HG02588 (cell line): Measurements from ENCODE around the gene B3GNT9.

Experiments
- ATAC-seq: cut with Tn5 transposase; IDR thresholded peaks from one replicate; pipeline ENCODE4 v1.9.1; 2021; ENCODE audit warnings: mild to moderate bottlenecking, moderate library complexity; ENCODE audit not compliant: unreplicated experiment

B3GNT9 gene

GRCh38 chr16:67150833-67151396, at the start of gene B3GNT9:
B3GNT9 (minus strand) TSS chr16:67150998; CDS start chr16:67150485, 513 bp downstream.
- ATAC-seq, result peak; percentile 57

GRCh38 chr16:67200491-67200890, 49.7 kb upstream of the B3GNT9 start:
- ATAC-seq, result no peak

- ATAC-seq, result no peak
Observed at GRCh38 chr16:67199808-67200198, 49.0 kb upstream of the B3GNT9 start.

GRCh38 chr16:67199011-67199807, 48.4 kb upstream of the B3GNT9 start, which contains the start of gene ELMO3:
ELMO3 (plus strand) TSS chr16:67199131; CDS start chr16:67199327, 196 bp downstream.
- no peak for ATAC-seq

- no peak for ATAC-seq
Observed at GRCh38 chr16:67198238-67198734, 47.5 kb upstream of the B3GNT9 start.

- no peak for ATAC-seq
Observed at GRCh38 chr16:67197704-67198103, 46.9 kb upstream of the B3GNT9 start.

GRCh38 chr16:67196881-67197280, 46.1 kb upstream of the B3GNT9 start:
- no peak for ATAC-seq

GRCh38 chr16:67195676-67196075, 44.9 kb upstream of the B3GNT9 start:
- ATAC-seq, result no peak

GRCh38 chr16:67194260-67194659, 43.5 kb upstream of the B3GNT9 start:
- no peak for ATAC-seq

- ATAC-seq, result no peak
Observed at GRCh38 chr16:67193536-67193935, 42.7 kb upstream of the B3GNT9 start.

- ATAC-seq, result no peak
Observed at GRCh38 chr16:67192781-67193361, 42.1 kb upstream of the B3GNT9 start.

GRCh38 chr16:67191995-67192681, 41.3 kb upstream of the B3GNT9 start, which contains the start of gene E2F4:
E2F4 (plus strand) TSS chr16:67192155; CDS start chr16:67192228, 73 bp downstream.
- ATAC-seq, result peak; percentile 77

GRCh38 chr16:67191411-67191994, 40.7 kb upstream of the B3GNT9 start:
- no peak for ATAC-seq

- no peak for ATAC-seq
Observed at GRCh38 chr16:67190448-67191399, 39.9 kb upstream of the B3GNT9 start.

GRCh38 chr16:67190041-67190440, 39.2 kb upstream of the B3GNT9 start, which contains the start of gene EXOC3L1:
EXOC3L1 (minus strand) TSS chr16:67190136; CDS start chr16:67189676, 460 bp downstream.
- no peak for ATAC-seq

GRCh38 chr16:67188798-67189197, 38.0 kb upstream of the B3GNT9 start:
- no peak for ATAC-seq

GRCh38 chr16:67188323-67188722, 37.5 kb upstream of the B3GNT9 start:
- ATAC-seq, result no peak

GRCh38 chr16:67187175-67187890, 36.5 kb upstream of the B3GNT9 start:
- no peak for ATAC-seq

- no peak for ATAC-seq
Observed at GRCh38 chr16:67186550-67186950, 35.8 kb upstream of the B3GNT9 start.
